Memory B cell (primary cell): ENCODE results near the gene RAPGEF4.
A peak's percentile ranks its signal among the peaks of the same experiment; 100 is the strongest.

Source experiments
- ATAC-seq: fragments of 150-1000 bp; cut with Tn5 transposase; 2 replicates; pipeline ENCODE4 v1.10.0; 2021; ENCODE audit warnings: low read depth, mild to moderate bottlenecking, moderate library complexity
- DNase-seq, 2 donors: peaks; one replicate each; pipeline ENCODE4 v3.0.0; 2022; ENCODE audit warnings: low spot score in 2 of 2
- H3K27ac Mint-ChIP-seq: one replicate; pipeline ENCODE4 v1.8.0; 2022; ENCODE audit warnings: mild to moderate bottlenecking, moderate library complexity, mixed read lengths
- H3K27me3 Mint-ChIP-seq: one replicate; pipeline ENCODE4 v1.8.0; 2022; ENCODE audit warnings: mixed read lengths
- H3K36me3 Mint-ChIP-seq: one replicate; pipeline ENCODE4 v1.8.0; 2022; ENCODE audit warnings: mild to moderate bottlenecking, mixed read lengths
- H3K4me1 Mint-ChIP-seq: one replicate; pipeline ENCODE4 v1.8.0; 2022; ENCODE audit warnings: mixed read lengths
- H3K4me3 Mint-ChIP-seq: one replicate; pipeline ENCODE4 v1.8.0; 2022; ENCODE audit warnings: mild to moderate bottlenecking, moderate library complexity, mixed read lengths
- H3K9me3 Mint-ChIP-seq: one replicate; pipeline ENCODE4 v1.8.0; 2022; ENCODE audit warnings: mixed read lengths

The RAPGEF4 gene

DNA sequence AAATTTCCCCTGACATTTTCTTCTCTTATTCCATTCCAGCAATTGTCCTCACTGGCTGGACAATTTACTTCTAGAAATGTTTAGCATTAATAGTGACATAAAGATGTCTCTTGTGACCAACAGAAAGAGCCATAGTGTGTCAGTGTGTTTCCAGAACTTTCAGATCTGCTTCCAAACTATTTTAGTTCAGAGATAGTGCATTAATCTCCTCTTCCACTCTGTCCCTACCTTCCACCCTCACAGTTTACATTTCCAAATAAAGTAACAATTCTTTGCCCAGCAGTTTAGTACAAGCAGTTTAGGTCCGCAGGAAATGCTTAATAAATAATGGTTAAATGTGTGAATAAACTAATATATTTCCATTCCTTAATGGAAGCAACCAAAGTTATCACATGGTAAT lies 24.5 kb upstream of the RAPGEF4 start:
- peaks cover 2% of the 10 kb centered on the region for H3K27me3 Mint-ChIP-seq
- peaks cover 5% of the 10 kb centered on the region for H3K4me1 Mint-ChIP-seq
- no peak overlapping the region for H3K4me3 Mint-ChIP-seq
- no peaks in the 10 kb centered on the region for H3K36me3 Mint-ChIP-seq
- H3K27ac Mint-ChIP-seq: no peak overlapping the region
- no peak for ATAC-seq
- no peak for DNase-seq
- no peaks in the 10 kb centered on the region for H3K9me3 Mint-ChIP-seq

DNA sequence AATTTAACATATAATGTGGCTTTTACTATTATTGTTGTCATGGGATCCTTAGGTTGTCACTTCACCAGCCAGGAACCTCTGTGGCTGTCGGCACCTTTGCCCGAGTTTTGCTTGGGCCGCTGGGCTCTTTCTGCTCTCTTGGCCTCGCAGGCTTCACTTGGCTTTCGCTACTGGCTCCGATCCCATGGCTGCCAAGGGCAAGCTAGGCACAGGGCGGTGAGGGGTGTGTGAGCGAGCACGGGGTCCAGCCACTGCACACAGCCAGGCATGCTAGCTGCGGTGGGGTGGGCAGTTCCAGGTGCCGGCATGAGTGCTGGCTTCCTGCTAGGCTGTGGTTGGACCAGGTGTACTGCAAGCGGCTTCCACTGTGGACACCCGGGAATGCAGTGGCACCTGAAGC lies 23.4 kb upstream of the RAPGEF4 start:
- H3K27ac Mint-ChIP-seq: no peak overlapping the region
- peaks cover 5% of the 10 kb centered on the region for H3K4me1 Mint-ChIP-seq
- H3K4me3 Mint-ChIP-seq: no peak overlapping the region
- H3K36me3 Mint-ChIP-seq: no peaks in the 10 kb centered on the region
- peaks cover 2% of the 10 kb centered on the region for H3K27me3 Mint-ChIP-seq
- H3K9me3 Mint-ChIP-seq: no peaks in the 10 kb centered on the region
- ATAC-seq (no peak), DNase-seq (no peak)

DNA sequence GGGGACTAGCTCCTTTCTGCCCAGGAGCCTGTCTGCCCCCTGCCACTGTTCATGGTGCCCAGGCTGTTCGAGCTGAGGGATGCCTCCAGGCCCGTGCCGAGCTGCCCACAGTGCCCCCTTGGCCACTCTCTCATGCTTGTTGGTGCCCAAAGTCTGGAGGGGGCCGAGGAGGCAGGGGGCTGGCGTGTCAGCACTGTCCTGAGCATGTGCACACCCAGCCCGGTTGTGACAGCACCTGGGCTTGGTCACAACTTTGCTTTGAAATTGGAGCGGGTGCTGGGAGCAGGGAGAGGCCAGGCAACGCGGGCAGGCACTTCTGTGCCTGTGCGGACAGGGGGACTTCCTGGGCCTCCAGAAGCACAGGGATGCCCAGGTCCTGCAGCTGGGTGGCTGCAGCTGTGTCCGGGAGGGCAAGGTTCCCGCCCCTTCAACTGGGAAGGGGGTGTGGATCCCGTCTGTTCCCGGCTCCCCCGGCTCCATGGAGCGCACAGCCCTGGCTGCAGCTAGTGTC lies 22.2 kb upstream of the RAPGEF4 start:
- H3K36me3 Mint-ChIP-seq: no peaks in the 10 kb centered on the region
- H3K27ac Mint-ChIP-seq: no peak overlapping the region
- H3K4me3 Mint-ChIP-seq: no peak overlapping the region
- H3K9me3 Mint-ChIP-seq: no peaks in the 10 kb centered on the region
- ATAC-seq: no peak
- H3K4me1 Mint-ChIP-seq: peaks cover 5% of the 10 kb centered on the region
- H3K27me3 Mint-ChIP-seq: peaks cover 2% of the 10 kb centered on the region
- DNase-seq: no peak

DNA sequence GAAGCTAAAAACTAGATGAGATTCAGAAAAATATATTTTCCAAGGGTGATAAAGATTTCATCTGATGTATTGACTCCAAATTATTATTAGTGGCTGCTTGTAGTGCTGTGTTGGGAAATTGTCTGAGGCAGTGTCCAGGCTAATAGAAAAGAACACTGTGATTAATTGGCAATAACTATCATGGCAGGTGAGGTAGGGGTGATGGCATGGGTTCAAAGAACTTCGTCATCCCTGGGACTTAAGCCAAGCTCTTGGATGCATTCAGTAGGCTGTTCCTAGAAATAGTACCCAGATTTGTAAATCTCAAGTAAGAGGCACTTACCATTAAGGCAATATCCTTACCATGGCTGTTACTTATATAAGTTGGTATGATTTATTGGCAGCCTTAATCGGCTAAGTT lies 13.2 kb upstream of the RAPGEF4 start:
- H3K36me3 Mint-ChIP-seq: peaks cover 4% of the 10 kb centered on the region
- H3K27ac Mint-ChIP-seq: no peak overlapping the region
- H3K4me1 Mint-ChIP-seq: no peaks in the 10 kb centered on the region
- H3K27me3 Mint-ChIP-seq: peaks cover 8% of the 10 kb centered on the region
- no peak overlapping the region for H3K4me3 Mint-ChIP-seq
- ATAC-seq (no peak), DNase-seq (no peak)
- H3K9me3 Mint-ChIP-seq: peaks cover 10% of the 10 kb centered on the region

DNA sequence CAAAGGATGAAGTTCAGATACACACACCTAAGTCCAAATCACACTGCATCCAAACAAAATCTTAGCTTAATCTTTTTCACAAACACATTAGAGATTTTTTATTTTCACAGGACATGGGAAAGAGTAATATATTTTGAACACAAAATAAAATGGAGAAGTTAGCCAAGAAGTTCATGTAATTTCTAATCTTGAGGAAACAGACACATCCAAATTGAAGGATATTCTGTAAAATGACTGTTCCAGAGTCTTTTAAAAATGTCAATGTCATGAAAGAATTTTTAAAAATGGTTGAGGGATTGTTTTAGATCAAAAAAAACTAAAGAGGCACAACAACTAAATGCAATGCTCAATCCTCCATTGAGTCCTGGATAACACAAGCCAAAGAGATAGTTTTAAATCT lies 12.4 kb upstream of the RAPGEF4 start:
- Mint-ChIP-seq H3K27ac (no peak overlapping the region), H3K4me1 (no peaks in the 10 kb centered on the region), H3K27me3 (peaks cover 8% of the 10 kb centered on the region), H3K4me3 (no peak overlapping the region), H3K9me3 (peaks cover 10% of the 10 kb centered on the region), H3K36me3 (peaks cover 4% of the 10 kb centered on the region)
- ATAC-seq (no peak), DNase-seq (no peak)

DNA sequence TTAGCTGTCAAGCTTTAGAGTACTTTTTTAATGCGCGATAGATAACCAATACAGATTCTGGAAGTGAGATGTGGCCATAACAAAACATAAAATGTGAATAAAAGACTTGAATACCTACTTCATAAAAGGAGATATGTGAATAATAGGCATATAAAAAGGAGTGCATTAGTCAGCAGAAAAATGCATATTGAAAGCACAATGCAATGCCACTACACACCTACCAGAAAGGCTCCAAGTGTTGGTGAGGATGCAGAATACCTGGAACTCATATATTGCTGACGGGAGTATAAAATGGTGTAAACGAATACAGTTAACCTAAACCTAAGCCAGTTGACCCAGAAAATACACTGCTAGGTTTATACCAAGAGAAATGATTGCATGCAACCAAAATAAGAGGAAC lies 10.9 kb upstream of the RAPGEF4 start:
- H3K4me1 Mint-ChIP-seq: no peaks in the 10 kb centered on the region
- peaks cover 5% of the 10 kb centered on the region for H3K9me3 Mint-ChIP-seq
- DNase-seq: no peak
- H3K27me3 Mint-ChIP-seq: peaks cover 8% of the 10 kb centered on the region
- no peak overlapping the region for H3K4me3 Mint-ChIP-seq
- no peak overlapping the region for H3K27ac Mint-ChIP-seq
- ATAC-seq: no peak
- peaks cover 4% of the 10 kb centered on the region for H3K36me3 Mint-ChIP-seq

DNA sequence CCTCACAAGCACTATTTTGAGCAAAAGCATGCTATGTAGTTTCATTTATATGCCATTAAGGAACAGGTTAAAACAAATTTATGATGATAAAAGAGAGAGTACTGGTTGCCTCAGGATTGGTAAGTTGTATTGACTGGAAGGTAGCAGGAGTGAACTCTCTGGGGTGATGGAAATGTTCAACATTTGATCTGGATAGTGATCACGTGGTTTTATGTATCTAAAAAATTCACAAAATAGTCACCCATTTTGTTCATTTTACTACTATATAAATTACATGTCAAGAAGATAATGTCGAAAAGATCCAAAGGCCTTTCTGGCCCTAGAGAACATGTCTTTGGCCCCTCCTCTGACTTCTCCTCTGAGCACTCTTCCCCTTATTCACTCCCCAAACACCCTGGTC lies 10.4 kb upstream of the RAPGEF4 start:
- peaks cover 3% of the 10 kb centered on the region for H3K9me3 Mint-ChIP-seq
- H3K27me3 Mint-ChIP-seq: peaks cover 11% of the 10 kb centered on the region
- H3K27ac Mint-ChIP-seq: no peak overlapping the region
- no peaks in the 10 kb centered on the region for H3K4me1 Mint-ChIP-seq
- DNase-seq: no peak
- no peak for ATAC-seq
- peaks cover 4% of the 10 kb centered on the region for H3K36me3 Mint-ChIP-seq
- no peak overlapping the region for H3K4me3 Mint-ChIP-seq

DNA sequence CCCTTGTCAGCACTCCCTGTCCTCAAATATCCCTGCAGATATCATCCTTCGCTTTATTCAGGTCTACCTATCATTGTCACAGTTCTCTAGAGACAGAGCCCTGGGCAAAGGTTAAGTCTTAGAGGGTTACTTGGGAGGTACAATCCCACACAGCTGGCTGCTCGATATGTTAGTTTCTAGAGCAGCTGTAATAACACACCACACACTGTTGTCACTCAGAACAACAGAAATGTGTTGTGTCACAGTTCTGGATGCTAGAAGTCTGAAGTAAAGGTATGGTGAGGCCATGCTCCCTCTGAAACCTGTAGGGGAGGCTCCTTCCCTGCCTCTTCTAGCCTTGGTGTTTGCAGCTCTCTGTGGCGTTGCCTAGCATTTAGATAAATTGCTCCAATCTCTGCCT lies 9.9 kb upstream of the RAPGEF4 start:
- DNase-seq: no peak
- H3K4me1 Mint-ChIP-seq: no peaks in the 10 kb centered on the region
- H3K9me3 Mint-ChIP-seq: no peaks in the 10 kb centered on the region
- H3K4me3 Mint-ChIP-seq: no peak overlapping the region
- ATAC-seq: no peak
- peaks cover 8% of the 10 kb centered on the region for H3K27me3 Mint-ChIP-seq
- no peak overlapping the region for H3K27ac Mint-ChIP-seq
- H3K36me3 Mint-ChIP-seq: peaks cover 1% of the 10 kb centered on the region

DNA sequence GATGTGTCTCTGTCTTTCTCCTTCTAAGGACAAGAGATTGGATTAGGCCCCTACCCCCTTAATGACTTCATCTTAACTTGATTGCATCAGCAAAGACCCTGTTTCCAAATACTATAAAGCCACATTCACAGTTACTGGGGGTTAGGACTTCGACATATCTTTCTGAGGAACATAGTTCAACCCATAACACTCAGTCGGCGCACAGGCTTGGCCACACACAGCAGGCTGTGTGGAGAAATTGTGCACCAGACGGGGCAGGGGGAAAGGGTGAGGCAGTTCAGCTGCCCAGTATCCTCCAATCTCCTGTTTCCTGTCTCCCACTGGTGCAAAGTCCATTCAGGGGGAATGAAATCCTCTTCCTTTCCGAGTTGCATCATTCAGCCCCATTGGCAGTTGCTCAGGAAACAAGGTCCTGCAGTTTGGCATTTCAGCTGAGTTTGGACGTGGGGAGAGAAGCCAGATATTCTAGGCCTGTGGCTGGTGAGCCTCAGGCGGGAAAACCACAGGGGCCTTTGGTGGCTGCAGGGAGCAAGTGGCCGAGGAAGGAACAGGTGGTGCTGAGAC lies 9.4 kb upstream of the RAPGEF4 start:
- no peaks in the 10 kb centered on the region for H3K36me3 Mint-ChIP-seq
- H3K27ac Mint-ChIP-seq: no peak overlapping the region
- DNase-seq (no peak), ATAC-seq (no peak)
- H3K9me3 Mint-ChIP-seq: no peaks in the 10 kb centered on the region
- H3K4me3 Mint-ChIP-seq: no peak overlapping the region
- peaks cover 8% of the 10 kb centered on the region for H3K27me3 Mint-ChIP-seq
- H3K4me1 Mint-ChIP-seq: no peaks in the 10 kb centered on the region

DNA sequence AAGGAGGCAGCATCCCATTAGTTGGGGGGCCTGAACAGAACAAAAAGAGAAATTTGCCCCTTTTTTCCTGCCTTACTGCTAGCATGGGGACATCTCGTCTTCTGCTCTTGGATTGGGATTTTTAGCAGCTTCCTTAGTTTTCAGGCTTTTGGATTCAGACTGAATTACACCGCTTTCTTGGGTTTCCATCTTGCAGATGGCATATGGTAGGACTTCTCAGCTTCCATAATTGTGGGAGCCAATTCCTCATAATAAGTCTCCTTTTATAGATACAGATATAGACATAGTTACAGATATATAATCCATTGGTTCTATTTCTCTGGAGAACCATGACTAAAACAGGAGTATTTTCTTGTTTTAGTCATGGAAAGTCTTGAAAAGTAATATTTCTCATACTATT lies 5.2 kb upstream of the RAPGEF4 start:
- peaks cover 21% of the 10 kb centered on the region for H3K27me3 Mint-ChIP-seq
- no peak overlapping the region for H3K4me3 Mint-ChIP-seq
- H3K36me3 Mint-ChIP-seq: no peaks in the 10 kb centered on the region
- no peak overlapping the region for H3K27ac Mint-ChIP-seq
- ATAC-seq: no peak
- H3K9me3 Mint-ChIP-seq: no peaks in the 10 kb centered on the region
- DNase-seq: no peak
- no peaks in the 10 kb centered on the region for H3K4me1 Mint-ChIP-seq

DNA sequence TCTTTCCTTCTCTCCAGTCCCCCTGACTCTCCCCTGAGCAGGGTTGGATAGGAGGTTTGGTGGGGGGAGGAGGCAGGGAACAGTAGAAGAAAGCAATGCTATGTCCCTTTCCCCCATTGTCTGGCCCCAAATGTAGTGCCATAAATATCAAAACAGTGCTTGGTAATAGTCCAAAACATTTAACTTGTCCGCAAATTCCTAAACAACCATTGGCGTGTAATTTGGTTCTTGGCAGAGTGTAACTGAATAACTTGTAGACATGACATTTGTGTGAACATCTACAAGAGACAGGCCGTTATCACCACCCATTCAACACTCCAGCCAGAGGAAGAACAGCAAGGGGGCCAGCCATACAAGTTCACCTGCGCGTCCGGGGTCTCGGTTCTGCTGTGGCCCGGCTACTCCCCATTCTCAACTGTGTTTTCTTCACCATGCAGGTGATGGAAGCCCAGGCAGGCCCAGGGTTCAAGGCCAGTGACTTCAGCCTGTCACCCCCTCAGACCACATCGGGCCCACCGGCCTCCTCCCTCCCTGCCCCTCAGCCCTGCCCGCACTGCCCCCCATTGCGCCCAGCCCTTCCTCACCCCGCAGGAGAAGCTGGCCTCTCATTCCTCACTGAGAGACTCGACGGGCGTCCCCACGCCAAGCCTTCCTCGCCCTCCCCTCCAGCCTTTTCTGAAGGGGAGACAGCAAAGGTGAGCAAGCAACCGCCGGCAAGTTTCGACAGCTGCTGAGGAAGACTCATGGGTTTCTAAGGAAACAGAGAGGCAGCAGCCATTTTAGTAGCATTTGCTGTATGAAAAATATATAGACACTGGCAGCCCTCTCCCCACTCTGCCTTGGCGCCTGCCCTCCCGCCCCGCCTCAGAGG lies 699 bp upstream of the RAPGEF4 start:
- no peaks in the 10 kb centered on the region for H3K9me3 Mint-ChIP-seq
- ATAC-seq (no peak), DNase-seq (no peak)
- H3K36me3 Mint-ChIP-seq: no peaks in the 10 kb centered on the region
- H3K27ac Mint-ChIP-seq: no peak overlapping the region
- H3K27me3 Mint-ChIP-seq: peaks cover 25% of the 10 kb centered on the region
- peaks cover 3% of the 10 kb centered on the region for H3K4me1 Mint-ChIP-seq
- peak overlapping the region; percentile 43 for H3K4me3 Mint-ChIP-seq

DNA sequence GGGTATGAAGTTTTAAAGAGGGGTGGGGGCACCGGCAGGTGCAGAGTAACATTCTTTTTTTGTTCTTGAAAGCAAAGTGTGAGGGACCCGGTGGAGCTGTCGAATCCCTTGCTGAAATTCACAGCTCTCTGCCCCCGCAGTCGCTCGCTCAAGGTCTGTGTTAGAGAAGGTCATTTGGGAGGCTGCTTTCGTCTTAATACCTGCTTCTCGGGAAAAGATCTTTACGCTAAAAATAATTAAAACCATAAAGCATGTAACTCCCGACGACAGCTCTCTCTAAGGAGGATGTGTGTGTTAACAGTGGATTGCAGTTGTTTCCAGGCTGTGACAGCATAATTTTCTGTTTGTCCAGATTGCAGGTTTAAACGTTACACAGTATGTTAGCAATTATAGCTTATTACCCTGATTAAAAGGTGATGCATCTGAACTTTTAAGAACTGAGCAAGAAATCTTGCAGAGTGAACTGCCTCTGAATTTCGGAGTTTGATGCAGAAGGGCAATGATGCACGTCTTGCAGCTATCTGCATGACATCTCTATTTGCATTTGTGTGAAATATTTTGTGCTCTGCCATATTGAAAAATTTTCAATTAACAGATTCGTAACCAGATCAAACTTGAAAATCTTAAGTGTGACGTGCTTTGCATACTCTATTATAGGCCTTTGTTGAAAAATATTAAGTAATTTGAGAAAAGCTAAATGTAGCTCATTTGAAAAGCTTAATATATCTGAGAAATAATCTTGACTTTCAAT lies 954 bp downstream of the RAPGEF4 start:
- no peak overlapping the region for H3K27ac Mint-ChIP-seq
- peaks cover 3% of the 10 kb centered on the region for H3K4me1 Mint-ChIP-seq
- no peaks in the 10 kb centered on the region for H3K36me3 Mint-ChIP-seq
- no peaks in the 10 kb centered on the region for H3K9me3 Mint-ChIP-seq
- no peak for ATAC-seq
- H3K27me3 Mint-ChIP-seq: peaks cover 24% of the 10 kb centered on the region
- DNase-seq: no peak
- no peak overlapping the region for H3K4me3 Mint-ChIP-seq

DNA sequence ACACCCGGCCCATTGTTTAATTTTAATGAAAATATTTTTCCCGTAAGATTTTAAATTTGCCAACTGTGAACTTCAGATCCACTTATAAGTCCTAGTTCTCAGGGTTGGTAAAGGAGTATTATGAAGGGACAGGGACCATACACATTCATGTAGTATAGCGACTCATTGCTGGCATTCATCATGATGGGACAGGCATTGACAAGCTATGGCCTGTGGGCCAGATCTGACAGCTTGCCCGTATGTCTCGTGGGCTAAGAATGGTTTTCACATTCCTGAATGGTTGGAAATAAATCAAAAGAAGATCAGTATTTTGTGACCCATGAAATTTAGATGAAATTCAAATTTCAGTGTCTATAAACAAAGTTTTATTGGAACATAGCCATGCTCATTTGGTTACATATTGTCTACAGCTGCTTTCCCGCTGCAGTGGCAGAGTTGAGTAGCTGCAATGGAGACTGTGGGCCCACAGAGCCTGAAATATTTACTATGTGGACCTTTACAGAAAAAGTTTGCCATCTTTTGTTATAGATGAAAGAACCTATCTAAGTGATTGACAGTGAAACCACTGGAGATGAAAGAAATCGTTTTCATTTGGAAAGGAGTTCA lies 4.1 kb downstream of the RAPGEF4 start:
- peaks cover 23% of the 10 kb centered on the region for H3K27me3 Mint-ChIP-seq
- peaks cover 3% of the 10 kb centered on the region for H3K4me1 Mint-ChIP-seq
- no peak overlapping the region for H3K27ac Mint-ChIP-seq
- H3K4me3 Mint-ChIP-seq: no peak overlapping the region
- ATAC-seq (no peak), DNase-seq (no peak)
- peaks cover 2% of the 10 kb centered on the region for H3K36me3 Mint-ChIP-seq
- H3K9me3 Mint-ChIP-seq: peaks cover 5% of the 10 kb centered on the region

DNA sequence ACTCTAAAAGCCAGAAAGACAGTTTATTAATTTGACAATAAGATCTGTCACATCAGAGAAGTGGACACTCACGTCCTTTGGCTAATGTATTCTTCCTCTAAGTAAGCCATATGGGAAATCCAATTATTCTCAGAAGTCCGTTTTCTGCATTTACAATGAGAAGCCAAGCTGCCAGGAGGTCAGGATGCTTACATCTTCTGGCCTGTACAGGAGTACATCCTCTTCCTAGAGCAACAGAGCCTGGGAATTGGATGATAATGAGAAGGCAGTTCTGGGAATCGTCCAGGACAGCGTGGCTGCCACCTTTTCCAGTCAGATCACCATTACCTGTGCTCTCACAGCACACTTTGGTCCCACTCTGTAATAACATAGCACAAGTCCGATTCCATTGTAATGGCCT lies 5.2 kb downstream of the RAPGEF4 start:
- DNase-seq (no peak), ATAC-seq (no peak)
- peaks cover 19% of the 10 kb centered on the region for H3K27me3 Mint-ChIP-seq
- H3K4me1 Mint-ChIP-seq: peaks cover 3% of the 10 kb centered on the region
- H3K27ac Mint-ChIP-seq: no peak overlapping the region
- H3K36me3 Mint-ChIP-seq: peaks cover 2% of the 10 kb centered on the region
- peaks cover 6% of the 10 kb centered on the region for H3K9me3 Mint-ChIP-seq
- H3K4me3 Mint-ChIP-seq: no peak overlapping the region
